Brain pericyte (primary cell): ENCODE data around the gene CIDEA.
"Not testable (repeated sequence)": the region's sequence is repeated elsewhere in the genome, so short reads cannot be mapped to it uniquely, and the experiment has no call there.

Experiments used
- DNase-seq: peaks from one replicate; pipeline ENCODE4 v3.0.0-alpha.2; 2012; ENCODE audit warnings: low read depth, low spot score

CIDEA gene, protein sequence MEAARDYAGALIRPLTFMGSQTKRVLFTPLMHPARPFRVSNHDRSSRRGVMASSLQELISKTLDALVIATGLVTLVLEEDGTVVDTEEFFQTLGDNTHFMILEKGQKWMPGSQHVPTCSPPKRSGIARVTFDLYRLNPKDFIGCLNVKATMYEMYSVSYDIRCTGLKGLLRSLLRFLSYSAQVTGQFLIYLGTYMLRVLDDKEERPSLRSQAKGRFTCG

DNA sequence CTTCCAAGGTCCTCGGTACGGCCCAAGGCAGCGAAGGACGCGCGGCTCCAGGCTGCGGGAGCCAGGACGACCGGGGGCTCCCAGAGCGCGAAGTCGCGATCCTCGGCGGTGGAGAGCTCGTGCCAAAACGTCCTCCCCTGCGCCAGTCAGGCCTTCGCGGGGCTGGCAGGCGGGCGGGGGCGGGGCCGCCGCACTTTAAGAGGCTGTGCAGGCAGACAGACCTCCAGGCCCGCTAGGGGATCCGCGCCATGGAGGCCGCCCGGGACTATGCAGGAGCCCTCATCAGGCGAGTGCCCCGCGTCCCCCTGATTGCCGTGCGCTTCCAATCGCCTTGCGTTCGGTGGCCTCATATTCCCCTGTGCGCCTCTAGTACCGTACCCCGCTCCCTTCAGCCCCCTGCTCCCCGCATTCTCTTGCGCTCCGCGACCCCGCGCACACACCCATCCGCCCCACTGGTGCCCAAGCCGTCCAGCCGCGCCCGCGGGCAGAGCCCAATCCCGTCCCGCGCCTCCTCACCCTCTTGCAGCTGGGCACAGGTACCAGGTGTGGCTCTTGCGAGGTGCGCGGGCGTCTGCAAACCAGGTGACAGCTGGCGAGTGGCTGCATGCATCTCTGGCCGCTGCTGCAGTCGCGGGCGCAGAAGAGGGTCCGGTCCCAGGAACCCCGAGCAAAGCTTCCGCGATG is at the start of gene CIDEA:
TSS of gene CIDEA (plus strand) at position 226 of the 684 bp plus-strand sequence. CDS start at position 249, 23 bp downstream.
- DNase-seq: no peak

DNA sequence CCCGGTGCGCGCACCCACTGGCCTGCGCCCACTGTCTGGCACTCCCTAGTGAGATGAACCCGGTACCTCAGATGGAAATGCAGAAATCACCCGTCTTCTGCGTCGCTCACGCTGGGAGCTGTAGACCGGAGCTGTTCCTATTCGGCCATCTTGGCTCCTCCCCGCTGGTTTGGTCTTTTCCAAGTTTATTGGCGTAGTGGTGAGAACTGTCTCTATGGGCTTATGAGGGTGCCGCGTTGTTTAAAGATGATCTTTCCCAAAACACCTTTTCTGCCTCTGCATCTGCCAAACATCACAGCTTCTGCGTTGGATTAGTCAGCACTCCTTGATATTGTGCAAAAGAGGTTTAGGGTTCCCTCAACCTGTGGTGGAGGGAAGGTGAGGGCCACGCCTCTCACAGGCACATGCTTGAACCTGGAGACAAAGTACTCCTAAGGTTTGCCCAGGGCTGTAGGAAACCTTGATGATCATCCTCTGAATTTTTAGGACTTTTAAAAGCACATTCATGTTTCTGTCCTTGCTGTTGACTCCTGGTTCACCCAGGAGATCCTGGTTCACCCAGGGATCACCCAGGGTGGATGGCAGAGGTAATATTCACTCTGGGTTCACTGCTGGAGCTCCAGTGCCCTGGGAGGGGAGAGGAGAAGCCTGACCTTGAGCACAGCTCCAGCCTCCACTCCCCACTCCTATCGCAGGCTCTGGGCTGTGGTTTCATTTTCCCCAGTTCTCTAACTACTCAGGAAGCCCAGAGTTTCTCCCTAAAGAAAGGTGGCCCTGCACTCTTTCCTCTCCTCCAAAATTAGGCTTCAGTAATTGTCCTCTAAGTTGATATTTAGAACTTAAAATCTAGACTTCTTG is 45.6 kb upstream of the CIDEA start:
- DNase-seq: not testable (repeated sequence)

DNA sequence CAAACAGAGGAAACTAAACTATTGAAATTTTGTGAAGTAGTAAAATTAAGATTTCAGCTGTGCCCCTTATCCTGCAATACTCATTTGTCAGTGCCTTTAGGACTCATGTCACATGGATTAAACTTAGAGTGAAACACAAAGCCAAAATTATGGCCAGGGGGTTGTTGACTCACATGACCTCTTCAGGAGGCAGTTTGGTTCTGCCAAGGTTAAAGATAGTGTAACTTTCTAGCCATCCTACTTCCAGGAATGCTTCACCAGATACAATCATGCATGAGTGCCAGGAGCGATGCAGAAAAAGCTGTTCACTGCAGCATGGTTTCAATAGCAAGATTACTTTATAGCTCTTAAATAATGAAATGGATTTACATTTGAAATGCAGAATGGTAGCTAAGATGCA is 41.9 kb upstream of the CIDEA start:
- DNase-seq: not testable (repeated sequence)

DNA sequence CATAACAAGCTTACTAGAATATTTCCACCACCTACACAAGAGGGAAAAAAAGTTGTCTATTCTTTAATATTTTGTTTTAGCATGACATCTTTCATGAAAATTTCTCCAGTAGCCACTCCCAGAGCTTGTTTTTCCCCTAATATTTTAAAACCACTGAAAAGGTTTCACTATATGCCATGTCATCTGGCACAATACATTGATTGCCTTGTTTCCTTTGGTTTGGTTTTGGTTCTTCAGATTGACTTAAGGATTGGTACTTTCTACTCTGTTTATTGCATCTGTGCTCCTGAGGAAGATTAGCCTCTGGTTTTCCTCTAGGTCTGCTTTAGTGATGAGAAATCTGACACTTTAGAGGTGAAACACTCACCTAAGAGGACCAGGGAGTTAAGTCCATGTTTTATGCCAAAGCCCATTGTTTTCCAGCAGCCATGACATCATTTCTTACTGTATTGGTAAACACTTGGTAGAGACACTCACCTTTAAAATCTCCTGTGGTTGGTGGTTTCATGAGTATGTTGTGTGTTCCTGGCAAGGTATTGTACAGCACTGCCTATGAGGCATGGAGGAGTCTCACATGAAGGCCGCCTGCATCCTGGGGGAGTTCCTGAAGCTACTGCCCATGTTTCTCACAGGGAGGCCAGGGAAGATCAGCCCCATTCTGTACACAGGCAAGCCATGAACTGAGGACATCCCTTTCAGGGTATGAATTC is 39.7 kb upstream of the CIDEA start:
- DNase-seq: not testable (repeated sequence)

DNA sequence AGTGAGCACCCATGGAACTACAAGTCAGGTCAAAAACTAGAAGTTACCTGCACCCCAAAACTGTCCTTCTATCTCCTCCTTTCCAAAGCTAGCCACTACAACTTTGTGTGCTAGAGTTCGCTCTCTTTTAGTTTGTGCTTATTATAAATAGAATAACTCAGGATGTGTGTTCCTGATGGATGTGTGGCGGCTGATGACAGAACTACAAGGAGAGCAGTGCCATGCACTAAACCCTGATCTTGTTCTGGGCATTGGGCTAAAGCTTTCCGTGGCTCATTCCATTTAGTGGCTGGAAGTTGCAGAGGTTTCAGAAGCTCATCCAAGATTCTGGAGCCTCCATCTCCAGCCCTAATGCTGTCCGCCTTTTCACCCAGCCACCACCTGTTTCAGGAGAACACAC is 37.7 kb upstream of the CIDEA start:
- DNase-seq: not testable (repeated sequence)

DNA sequence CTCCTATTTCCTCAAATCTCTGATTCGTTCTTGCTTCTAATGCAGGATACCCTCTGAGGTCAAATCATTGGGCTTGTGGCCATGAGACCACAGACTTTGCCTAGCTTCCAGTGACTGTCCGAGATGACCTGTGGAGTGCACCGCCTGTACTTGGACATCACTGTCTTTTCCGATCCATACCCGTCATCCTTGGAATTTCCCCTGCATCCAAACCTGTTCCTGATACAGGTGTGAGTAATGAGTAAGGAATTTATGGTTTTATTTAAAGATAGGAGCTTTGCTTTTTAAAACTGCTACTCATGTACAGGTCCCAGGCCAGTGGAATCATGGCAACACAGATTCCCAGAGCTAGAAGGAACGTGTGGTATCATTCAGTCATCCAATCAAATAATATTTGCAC is 35.6 kb upstream of the CIDEA start:
- DNase-seq: not testable (repeated sequence)

DNA sequence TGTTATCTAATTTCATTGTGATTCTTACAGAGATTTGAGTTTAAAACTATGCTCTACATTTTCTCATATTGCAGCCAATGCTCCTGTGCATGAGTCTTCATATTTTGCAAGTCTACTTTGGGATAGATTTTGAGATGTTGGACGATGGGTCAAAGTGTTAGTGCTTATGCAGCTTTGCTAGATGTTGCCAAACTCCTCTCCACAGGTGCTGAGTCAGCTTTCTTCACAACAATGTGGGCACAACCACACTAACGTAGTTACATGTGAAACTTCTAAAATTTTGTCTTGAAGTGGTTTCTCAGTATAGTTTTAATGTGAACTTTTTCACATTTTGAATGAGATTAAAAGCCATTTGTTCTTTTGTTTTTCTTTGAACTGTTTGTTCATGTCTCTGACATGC is 32.1 kb upstream of the CIDEA start:
- DNase-seq: not testable (repeated sequence)

DNA sequence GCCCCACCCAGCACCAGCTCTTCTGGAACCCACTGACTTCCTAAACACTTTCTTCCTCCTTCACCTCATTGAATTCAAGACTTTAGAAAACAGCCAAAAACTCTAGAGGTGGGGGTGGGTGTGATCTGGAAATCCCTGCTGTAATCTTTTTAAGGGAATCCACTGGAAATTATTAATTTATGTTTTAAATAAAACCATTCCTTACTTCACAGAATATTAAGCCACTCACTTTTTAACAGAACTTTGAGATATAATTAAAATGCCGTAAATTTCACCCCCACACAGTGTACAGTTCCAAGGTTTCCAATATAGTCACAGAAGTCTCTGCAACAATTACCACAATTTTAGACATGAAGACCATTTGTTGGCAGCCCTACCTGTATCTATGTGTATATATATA is 30.8 kb upstream of the CIDEA start:
- not testable (repeated sequence) for DNase-seq

DNA sequence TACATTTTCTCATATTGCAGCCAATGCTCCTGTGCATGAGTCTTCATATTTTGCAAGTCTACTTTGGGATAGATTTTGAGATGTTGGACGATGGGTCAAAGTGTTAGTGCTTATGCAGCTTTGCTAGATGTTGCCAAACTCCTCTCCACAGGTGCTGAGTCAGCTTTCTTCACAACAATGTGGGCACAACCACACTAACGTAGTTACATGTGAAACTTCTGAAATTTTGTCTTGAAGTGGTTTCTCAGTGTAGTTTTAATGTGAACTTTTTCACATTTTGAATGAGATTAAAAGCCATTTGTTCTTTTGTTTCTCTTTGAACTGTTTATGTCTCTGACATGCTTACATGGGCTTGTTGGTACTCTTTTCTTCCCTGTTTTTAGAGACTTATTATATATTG is 27.4 kb upstream of the CIDEA start:
- not testable (repeated sequence) for DNase-seq

DNA sequence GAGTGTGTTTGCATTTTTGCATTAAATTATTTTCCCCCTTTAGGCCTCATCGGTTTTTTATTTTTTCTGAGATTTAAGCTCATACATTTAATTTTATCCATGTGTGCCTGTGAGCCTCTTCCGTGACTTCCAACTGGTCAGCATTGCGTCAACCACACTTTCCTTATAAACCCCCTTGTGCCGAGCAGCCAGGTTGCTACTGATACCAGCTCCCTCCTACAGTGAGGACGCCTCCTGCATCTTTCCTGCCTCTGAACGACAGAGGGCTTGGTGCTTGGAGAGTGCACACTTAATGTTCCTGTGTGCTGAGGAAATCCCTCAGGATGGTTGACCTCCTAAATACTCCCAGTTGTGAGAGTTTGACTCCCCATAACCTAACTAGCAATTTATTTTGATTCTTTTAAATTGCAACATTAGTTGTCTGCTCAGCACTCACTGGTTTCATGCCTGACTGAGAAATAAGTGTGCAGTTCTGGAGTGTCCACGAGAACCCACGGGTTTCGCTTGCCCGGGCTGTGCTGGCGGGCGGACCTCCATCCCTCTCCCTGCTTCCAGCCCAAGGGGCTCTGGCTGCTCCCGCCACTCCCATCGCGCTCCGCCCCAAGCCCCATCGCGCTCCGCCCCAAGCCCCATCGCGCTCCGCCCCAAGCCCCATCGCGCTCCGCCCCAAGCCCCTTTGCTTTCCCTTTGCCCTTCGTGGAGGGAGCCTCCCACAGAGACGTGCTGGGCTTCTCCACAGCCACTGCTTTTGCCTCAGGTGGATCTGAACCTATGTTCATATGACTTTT is 26.6 kb upstream of the CIDEA start:
- DNase-seq: not testable (repeated sequence)

DNA sequence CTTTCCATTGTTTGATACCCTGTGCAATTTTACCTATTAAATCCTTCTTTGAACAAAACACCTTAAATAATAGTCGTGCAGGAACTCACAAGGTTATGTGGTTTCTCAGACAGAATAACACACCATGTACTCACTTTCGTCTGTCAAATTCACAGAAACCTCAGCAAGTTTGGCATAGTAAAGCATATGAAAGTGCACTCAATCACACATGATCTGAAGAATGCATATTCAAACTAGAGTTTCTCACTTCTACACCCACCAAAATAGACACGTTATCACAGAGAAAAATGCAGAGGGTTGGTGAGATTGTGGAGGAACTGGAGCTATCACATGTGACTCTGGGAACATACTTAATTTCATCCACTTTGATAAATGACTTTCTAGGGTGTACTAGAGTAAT is 25.9 kb upstream of the CIDEA start:
- not testable (repeated sequence) for DNase-seq

DNA sequence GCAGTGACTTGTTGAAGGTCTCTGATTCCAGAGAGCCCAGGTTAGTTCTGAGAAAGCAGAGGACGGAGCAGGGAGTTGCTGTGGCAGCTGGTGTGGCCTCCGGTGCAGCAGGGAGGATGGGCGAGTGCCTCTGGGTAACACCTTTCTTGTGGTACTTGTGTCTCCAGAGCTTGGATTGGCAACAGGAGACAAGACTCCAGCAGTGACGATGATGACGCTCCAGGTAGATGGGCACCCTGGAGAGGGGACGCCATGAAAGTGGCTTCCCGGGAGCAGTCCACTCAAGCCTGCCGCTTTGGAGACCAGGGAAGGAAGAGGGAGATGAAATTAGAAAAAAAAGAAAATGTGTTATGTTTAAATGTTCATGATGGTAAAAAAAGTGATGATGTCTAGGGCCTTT is 23.6 kb upstream of the CIDEA start:
- DNase-seq: not testable (repeated sequence)

DNA sequence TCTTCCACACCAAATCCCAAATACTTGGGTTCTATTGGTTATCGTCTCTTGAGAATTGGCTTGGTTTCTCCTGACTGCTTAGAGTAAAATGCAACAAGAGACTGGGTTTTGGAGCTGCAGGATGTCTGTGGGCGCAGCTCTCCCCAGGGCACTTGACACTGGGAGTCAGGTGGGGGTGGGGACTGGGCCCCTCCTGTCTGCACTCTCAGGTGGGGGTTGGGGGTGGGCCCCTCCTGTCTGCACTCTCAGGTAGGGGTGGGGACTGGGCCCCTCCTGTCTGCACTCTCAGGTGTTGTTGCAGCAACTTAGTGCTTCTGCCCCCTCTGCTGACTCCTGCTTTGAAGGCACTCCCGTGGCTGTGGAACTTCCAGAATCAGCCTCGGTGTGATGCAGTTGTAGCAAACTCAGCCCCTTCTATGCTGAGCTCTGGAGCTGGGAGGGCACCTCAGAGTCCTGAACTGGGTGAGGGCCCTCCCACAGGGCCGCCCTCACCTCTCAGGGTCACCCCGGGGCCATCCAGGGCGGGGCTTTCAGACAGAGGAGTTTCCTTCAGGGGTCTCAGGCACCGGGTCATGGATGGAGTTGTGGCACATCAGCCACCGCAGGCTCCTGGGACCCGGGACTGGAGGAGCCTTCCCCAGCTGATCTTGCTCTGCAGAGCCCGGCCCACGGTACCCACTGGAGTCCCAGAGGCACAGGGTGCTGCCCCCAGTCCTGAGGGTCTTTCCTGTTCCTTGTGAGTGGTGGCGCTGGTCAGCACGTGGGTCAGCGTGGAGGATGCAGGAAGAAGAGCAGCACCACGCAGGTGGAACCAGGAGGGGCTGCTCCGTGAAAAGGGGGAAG is 22.9 kb upstream of the CIDEA start:
- DNase-seq: no peak

DNA sequence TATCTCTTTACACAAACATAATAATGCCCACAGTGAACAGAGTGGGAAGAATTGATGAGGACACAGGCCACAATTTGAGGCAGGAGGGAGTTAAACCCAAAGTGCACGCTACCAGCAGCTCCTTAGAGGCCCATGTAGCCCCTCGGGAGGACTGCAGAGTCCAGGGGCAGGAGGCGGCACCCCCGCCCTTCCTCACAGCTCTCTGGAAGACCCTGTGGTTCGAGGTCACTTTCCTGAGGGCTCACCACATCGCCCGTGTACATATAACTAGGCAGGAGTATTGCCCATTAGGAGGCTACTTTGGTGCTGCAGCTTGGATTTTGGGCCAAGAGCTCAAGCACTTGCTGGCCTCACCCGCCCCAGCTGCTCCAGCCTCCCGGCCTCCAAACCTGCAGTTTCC is 22.2 kb upstream of the CIDEA start:
- DNase-seq: no peak

DNA sequence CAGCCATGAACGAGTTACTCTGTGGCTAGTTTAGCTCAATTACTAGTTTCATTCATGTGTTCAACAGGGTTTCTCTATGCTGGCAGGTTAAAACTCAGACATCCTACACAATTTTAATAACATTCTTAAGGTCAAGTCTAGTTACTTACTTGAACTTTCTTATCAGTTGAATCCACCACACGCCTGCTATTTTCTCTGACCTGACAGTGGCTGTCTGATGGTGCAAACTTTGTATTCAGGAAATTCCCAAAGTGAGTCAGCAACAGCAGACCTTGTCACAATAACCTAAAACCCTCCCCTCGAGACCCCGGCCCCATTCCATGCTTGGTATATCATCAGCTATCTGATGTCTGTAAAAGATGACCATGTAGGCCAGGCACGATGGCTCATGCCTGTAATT is 20.8 kb upstream of the CIDEA start:
- no peak for DNase-seq

DNA sequence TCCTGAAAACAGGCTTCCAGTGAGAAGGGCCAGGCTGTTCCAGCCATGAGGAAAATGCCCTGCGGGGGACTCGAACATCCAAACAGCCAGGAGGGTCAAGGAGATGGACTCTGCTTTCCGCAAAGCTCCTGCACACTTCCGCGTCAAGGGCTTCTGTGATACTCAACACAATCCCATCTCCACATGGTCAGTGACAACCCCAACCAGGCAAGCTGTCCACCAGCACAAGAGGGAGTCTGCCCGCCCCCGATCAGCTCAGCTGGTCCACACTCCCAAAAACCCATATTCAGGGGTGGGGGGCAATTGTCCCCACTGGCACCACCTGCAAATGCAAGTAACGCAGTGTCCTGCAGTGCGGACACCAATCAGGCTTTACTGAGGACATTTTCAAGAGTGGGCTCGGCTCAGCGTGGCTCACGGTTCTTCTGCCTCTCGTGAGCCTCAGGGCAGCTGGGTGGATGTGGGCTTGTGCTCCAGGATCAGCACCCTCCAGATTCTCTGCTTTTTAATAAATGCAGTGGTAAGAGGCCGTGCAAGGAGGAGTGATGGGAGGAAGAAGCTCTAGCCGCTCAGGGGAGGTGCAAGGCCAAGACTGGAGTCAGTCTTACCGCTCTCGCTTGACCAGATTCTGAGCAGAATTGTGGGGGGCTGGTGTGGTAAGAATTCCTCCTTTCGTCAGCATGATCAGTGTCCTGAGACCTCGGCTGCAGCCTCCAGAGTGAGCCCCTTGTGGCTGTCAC is 19.5 kb upstream of the CIDEA start:
- no peak for DNase-seq

DNA sequence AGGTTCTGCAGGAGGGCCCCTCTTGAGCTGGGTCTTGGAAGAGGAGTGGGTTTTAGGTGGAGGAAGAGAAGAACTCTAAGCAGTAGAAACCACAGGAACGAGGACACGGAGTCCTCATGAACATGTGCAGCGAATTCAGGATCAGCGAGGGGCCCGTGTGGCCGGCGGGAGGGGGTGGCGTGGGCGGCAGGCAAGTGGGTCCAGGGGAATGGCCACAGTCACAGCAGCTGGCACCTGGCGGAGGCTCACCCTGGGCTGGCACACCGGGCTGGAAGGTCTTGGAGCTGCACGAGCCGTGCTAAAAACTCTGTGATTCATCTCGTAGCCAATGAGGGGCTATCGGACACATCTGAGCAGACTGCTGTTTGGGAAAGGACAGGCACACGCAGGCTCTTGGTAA is 18.0 kb upstream of the CIDEA start:
- no peak for DNase-seq

DNA sequence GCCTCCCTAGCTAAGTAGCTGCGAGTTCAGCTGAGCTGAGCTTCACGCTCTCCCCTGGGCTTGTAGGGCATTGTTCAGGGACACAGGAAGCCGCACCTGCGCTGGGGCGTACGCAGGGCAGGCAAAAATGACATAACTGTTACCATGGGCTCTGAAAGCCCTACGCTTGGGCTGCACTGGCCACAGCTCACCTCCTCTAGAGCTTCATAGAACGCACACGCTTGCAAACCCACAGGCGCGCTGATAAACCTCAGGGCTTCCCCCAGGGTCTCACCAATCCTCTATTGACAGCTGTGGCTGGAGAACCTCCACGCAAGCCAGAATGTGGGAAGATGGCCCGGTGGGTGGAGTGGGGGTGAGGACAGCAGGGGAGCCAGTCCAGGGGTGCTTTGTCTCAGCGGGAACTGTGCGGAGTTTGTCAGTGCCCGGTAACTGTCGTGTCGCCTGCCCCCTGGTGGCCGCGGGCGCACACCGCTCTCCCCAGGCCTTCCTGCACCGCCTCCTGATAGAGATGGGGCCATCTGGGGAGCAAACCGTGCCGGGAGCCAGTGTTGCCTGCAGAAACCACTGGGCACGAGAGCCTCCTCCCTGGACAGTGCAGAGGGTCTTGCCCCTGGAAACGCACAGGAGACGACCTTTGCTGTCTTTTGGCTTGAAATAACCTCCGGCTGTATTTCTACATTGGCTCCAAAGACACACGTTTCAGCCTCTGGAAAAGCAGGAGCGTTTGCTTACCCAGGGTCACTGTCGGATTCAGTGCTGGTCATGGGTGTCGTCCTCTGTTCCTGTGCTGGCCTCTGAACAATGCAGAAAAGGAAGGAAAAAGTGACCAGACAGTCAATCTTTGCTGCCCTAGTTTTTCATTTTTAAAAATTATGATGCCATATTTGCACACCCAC is 17.0 kb upstream of the CIDEA start:
- DNase-seq: no peak
